PC-9 (cell line): ENCODE data around the gene CD209. TPM values are rescaled to one million over a fixed set of nuclear protein-coding genes. Genes with fewer than 3 reads are reported as not detected.

Source experiments
- BruUV-seq: library from RNA; stranded (reverse); fragments of 400-500 nt; replicated peaks from 2 replicates; lab custom pipeline; 2021; lab: Mats Ljungman, UMichigan
- CTCF ChIA-PET: fragments of 300-600 bp; sonication (Branson Sonifier 250); formaldehyde crosslinking; loops from one replicate; lab custom pipeline; 2022; ENCODE audit warnings: antibody characterized with exemption; lab: Charles Lee
- POLR2A ChIA-PET: fragments of 300-600 bp; sonication (Branson Sonifier 250); formaldehyde crosslinking; loops from one replicate; lab custom pipeline; 2022; ENCODE audit warnings: antibody characterized with exemption; ENCODE audit not compliant: unreplicated experiment; lab: Charles Lee
- DNase-seq, 2 experiments: peaks; one replicate each; pipeline versions ENCODE4 v3.0.0 to v3.0.0-alpha.2; 2015 to 2022; ENCODE audit warnings: mixed read lengths in 1 of 2
- H2AFZ ChIP-seq: fragments of 200-600 bp; sonication (generic); 2 replicates; pipeline ENCODE4 v1.8.1; 2017; ENCODE audit warnings: antibody characterized with exemption
- H3F3A ChIP-seq: fragments of 200-600 bp; sonication (generic); 2 replicates; pipeline ENCODE4 v1.8.1; 2017; ENCODE audit warnings: antibody characterized with exemption, mild to moderate bottlenecking, low read depth; ENCODE audit not compliant: insufficient read depth
- H3K27ac ChIP-seq: fragments of 200-600 bp; sonication (generic); 2 replicates; pipeline ENCODE4 v1.6.1; 2016; ENCODE audit warnings: mixed run types
- H3K27me3 ChIP-seq: fragments of 200-600 bp; sonication (generic); 2 replicates; pipeline ENCODE4 v1.6.1; 2016; ENCODE audit warnings: low read depth, mixed run types; ENCODE audit not compliant: insufficient read depth
- H3K36me3 ChIP-seq: fragments of 200-600 bp; sonication (generic); 2 replicates; pipeline ENCODE4 v1.6.1; 2016; ENCODE audit warnings: low read depth, mixed run types
- H3K4me1 ChIP-seq: fragments of 200-600 bp; sonication (generic); replicated peaks from 2 replicates; pipeline ENCODE4 v1.6.1; 2016; ENCODE audit warnings: mixed run types; ENCODE audit not compliant: insufficient read depth
- H3K4me2 ChIP-seq: fragments of 200-600 bp; sonication (generic); 2 replicates; pipeline ENCODE4 v1.6.1; 2017; ENCODE audit warnings: mixed run types
- H3K4me3 ChIP-seq: fragments of 200-600 bp; sonication (generic); 2 replicates; pipeline ENCODE4 v1.6.1; 2016; ENCODE audit warnings: mixed run types
- H3K79me2 ChIP-seq: fragments of 200-600 bp; sonication (generic); 2 replicates; pipeline ENCODE4 v1.6.1; 2017; ENCODE audit warnings: low read depth, mixed run types
- H3K9me2 ChIP-seq: fragments of 200-600 bp; sonication (generic); 2 replicates; pipeline ENCODE4 v1.8.1; 2017; ENCODE audit warnings: mild to moderate bottlenecking; ENCODE audit not compliant: insufficient read depth
- H3K9me3 ChIP-seq: fragments of 200-600 bp; sonication (generic); 2 replicates; pipeline ENCODE4 v1.8.1; 2016; ENCODE audit warnings: low read depth; ENCODE audit not compliant: insufficient read depth
- H4K20me1 ChIP-seq: fragments of 200-600 bp; sonication (generic); 2 replicates; pipeline ENCODE4 v1.8.1; 2017; ENCODE audit not compliant: insufficient read depth
- CTCF ChIP-seq: fragments of 200-600 bp; sonication (generic); conservative IDR thresholded peaks from 2 replicates; pipeline ENCODE4 v1.6.1; 2017; ENCODE audit warnings: mixed run types, antibody characterized with exemption, mild to moderate bottlenecking, moderate library complexity
- EZH2 ChIP-seq: fragments of 200-600 bp; sonication (generic); IDR thresholded peaks from 2 replicates; pipeline ENCODE4 v1.8.0; 2017; ENCODE audit warnings: antibody characterized with exemption, low read depth
- intact Hi-C: fragments of 100-400 bp; cut with micrococcal nuclease; formaldehyde crosslinking; loops from one replicate; pipeline ENCODE4 v1.10.0; 2022; ENCODE audit not compliant: unreplicated experiment
- total RNA-seq: library from RNA; stranded (reverse); gene quantifications from 2 replicates; pipeline ENCODE4 v1.2.3, GENCODE V29; 2021

The CD209 gene
- total RNA-seq, 1 experiment from 2014 or later = not detected

DNA sequence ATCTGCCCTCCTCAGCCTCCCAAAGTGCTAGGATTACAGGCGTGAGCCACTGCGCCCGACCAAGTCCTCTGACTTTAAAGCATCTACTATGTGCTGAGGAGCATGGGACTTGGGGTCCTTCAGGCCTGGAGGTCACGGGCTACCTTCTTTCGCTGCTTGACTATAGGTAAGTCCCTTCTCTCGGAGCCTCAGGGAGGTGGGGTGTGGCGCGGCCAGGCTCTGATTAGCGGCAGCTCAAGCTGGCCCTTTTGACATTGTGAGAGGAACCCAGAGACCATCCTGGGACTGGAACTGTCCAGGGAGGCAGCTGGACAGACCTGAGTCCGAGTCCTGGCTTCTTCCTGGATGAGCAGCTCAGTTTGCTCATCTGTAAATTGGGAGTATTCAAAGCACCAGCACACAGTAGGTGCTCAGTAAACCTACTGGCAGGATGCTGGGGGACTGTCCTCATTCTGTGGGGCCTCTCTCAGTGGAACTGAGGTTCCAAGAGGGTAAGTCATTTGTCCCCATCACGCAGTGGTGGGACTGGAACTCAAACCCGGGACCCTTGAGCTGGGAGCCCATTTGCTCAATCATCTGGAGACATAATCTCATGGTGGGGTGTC is 46.2 kb downstream of the CD209 start:
- H3K9me3 ChIP-seq = no peaks in the 10 kb centered on the region
- intact Hi-C loops = no loop called here
- no peaks in the 10 kb centered on the region for H3K36me3 ChIP-seq
- no peak overlapping the region for H3K4me3 ChIP-seq
- no peaks in the 10 kb centered on the region for H3K9me2 ChIP-seq
- H3K4me2 ChIP-seq = no peak overlapping the region
- no TSS peak for BruUV-seq
- TF ChIP-seq CTCF = no peak
- no peak for TF ChIP-seq EZH2
- H2AFZ ChIP-seq = no peak overlapping the region
- no peak overlapping the region for H3K27ac ChIP-seq
- H3F3A ChIP-seq = peaks cover 7% of the 10 kb centered on the region; the same call in 1 of the 2 replicates
- H3K27me3 ChIP-seq = peaks cover 54% of the 10 kb centered on the region
- no peak for DNase-seq
- ChIA-PET POLR2A (no interaction called here), CTCF (no interaction called here)
- H3K4me1 ChIP-seq = no peaks in the 10 kb centered on the region
- H4K20me1 ChIP-seq = no peaks in the 10 kb centered on the region
- no peaks in the 10 kb centered on the region for H3K79me2 ChIP-seq

GRCh38 chr19:7699417-7700401 is 47.6 kb downstream of the CD209 start:
- H3K9me3 ChIP-seq = no peaks in the 10 kb centered on the region
- H3K36me3 ChIP-seq = no peaks in the 10 kb centered on the region
- H3K4me2 ChIP-seq = 0 out of 2 replicates have a peak overlapping the region, but pooled peaks have one; percentile 15
- no peaks in the 10 kb centered on the region for H4K20me1 ChIP-seq
- DNase-seq = peak in 1 of 2 experiments; percentile 15
- no peaks in the 10 kb centered on the region for H3K79me2 ChIP-seq
- intact Hi-C loops = no loop called here
- no peak overlapping the region for H3K4me3 ChIP-seq
- no peaks in the 10 kb centered on the region for H3K9me2 ChIP-seq
- no peaks in the 10 kb centered on the region for H3K4me1 ChIP-seq
- no peak overlapping the region for H2AFZ ChIP-seq
- TF ChIP-seq EZH2 = no peak
- TF ChIP-seq CTCF = no peak
- no peak overlapping the region for H3K27ac ChIP-seq
- CTCF ChIA-PET = no interaction called here
- BruUV-seq = no TSS peak
- peaks cover 65% of the 10 kb centered on the region for H3K27me3 ChIP-seq
- POLR2A ChIA-PET = no interaction called here
- H3F3A ChIP-seq = peaks cover 7% of the 10 kb centered on the region; the same call in 1 of the 2 replicates

GRCh38 chr19:7699003-7699402 is 48.3 kb downstream of the CD209 start:
- TF ChIP-seq EZH2 = no peak
- TF ChIP-seq CTCF = no peak
- Histone ChIP-seq H3K4me3 (no peak overlapping the region), H3K9me3 (no peaks in the 10 kb centered on the region), H2AFZ (no peak overlapping the region), H3F3A (peaks cover 7% of the 10 kb centered on the region; the same call in 1 of the 2 replicates), H3K36me3 (no peaks in the 10 kb centered on the region), H3K27me3 (peaks cover 72% of the 10 kb centered on the region), H3K4me2 (0 out of 2 replicates have a peak overlapping the region, but pooled peaks have one; percentile 15), H3K4me1 (no peaks in the 10 kb centered on the region), H3K27ac (no peak overlapping the region), H4K20me1 (no peaks in the 10 kb centered on the region), H3K79me2 (no peaks in the 10 kb centered on the region), H3K9me2 (no peaks in the 10 kb centered on the region)
- DNase-seq = no peak
- CTCF ChIA-PET = interaction anchor here (0.5 kb wide), 1 partner anchor 230 kb away, joined by 10 read pairs; no protein-coding TSS in a partner anchor
- POLR2A ChIA-PET = no interaction called here
- intact Hi-C loops = no loop called here
- BruUV-seq = no TSS peak
